ENCODE data around the gene LBHD2.

DNA sequence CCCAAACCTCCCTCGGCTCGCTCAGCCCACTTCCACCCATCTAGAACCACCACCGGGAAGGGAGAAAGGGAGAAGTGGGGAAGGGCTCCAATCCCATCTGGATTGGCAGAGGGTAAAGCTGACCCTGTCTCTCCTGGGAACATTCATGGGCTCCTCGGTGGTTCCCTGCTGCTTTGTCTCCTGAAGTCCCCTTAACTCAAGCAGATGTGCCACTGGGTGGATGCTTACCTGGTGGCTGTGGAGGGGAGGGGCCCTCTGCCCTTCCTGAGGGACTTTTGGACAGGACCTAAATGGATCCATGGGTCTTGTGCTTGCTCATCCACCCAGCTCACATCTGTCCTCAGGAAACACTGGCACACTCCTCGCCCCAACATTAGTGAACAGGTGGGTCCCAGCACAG, 24.5 kb upstream of the LBHD2 start:
- TF ChIP-seq HDGF (IDR thresholded peaks at IDR 0.05; ENCODE audit: borderline replicate concordance), result no peak
- no peak for TF ChIP-seq LEF1 (IDR thresholded peaks at IDR 0.05; ENCODE audit: borderline replicate concordance)
- no peak for TF ChIP-seq ZNF384 (IDR thresholded peaks at IDR 0.05)
- no peak for TF ChIP-seq ELF4 (IDR thresholded peaks at IDR 0.05)
- no peak for TF ChIP-seq ARNT (IDR thresholded peaks at IDR 0.05)
- TF ChIP-seq, protein P1, sequence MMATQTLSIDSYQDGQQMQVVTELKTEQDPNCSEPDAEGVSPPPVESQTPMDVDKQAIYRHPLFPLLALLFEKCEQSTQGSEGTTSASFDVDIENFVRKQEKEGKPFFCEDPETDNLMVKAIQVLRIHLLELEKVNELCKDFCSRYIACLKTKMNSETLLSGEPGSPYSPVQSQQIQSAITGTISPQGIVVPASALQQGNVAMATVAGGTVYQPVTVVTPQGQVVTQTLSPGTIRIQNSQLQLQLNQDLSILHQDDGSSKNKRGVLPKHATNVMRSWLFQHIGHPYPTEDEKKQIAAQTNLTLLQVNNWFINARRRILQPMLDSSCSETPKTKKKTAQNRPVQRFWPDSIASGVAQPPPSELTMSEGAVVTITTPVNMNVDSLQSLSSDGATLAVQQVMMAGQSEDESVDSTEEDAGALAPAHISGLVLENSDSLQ (IDR thresholded peaks at IDR 0.05), result no peak
- TF ChIP-seq CTBP1 (IDR thresholded peaks at IDR 0.05; ENCODE audit: borderline replicate concordance), result no peak
- TF ChIP-seq BHLHE40 (IDR thresholded peaks at IDR 0.05; ENCODE audit: borderline replicate concordance), result no peak
- no peak for TF ChIP-seq SUZ12 (IDR thresholded peaks at IDR 0.05)
- TF ChIP-seq SP1 (IDR thresholded peaks at IDR 0.05), result no peak
- TF ChIP-seq NFRKB (IDR thresholded peaks at IDR 0.05), result no peak
- no peak for TF ChIP-seq FOXA1 (IDR thresholded peaks at IDR 0.05)
- no peak for TF ChIP-seq L3MBTL2 (conservative IDR thresholded peaks at IDR 0.05)
- no peak for TF ChIP-seq FOXM1 (IDR thresholded peaks at IDR 0.05; ENCODE audit: borderline replicate concordance)
